Endothelial cell of umbilical vein (primary cell): ENCODE measurements around the gene CD93. TPM values are rescaled to one million over a fixed set of nuclear protein-coding genes. Genes with fewer than 3 reads are reported as not detected.

Experiments
- BruUV-seq: library from RNA; stranded (reverse); fragments of 400-500 nt; replicated peaks from 2 replicates; lab custom pipeline; 2021; lab: Mats Ljungman, UMichigan
- CTCF ChIA-PET: fragments of 300-600, 350-600 bp; sonication (Branson Sonifier 250); formaldehyde crosslinking; loops from one replicate; lab custom pipeline; 2021; ENCODE audit warnings: antibody characterized with exemption, inconsistent platforms; lab: Charles Lee
- POLR2A ChIA-PET: fragments of 300-600, 350-600 bp; sonication (Branson Sonifier 250); formaldehyde crosslinking; loops from one replicate; lab custom pipeline; 2021; ENCODE audit warnings: antibody characterized with exemption, inconsistent platforms; lab: Charles Lee
- DNase-seq: peaks from one replicate; pipeline ENCODE4 v3.0.0-alpha.2; 2011; ENCODE audit warnings: low read depth, low spot score
- FAIRE-seq: peaks from 2 replicates; lab custom pipeline; 2011; peaks lifted over from hg19 to GRCh38; lab: Jason Lieb, UNC
- H2AFZ ChIP-seq: 2 replicates; pipeline ENCODE4 v1.6.0; 2012; ENCODE audit warnings: low read depth, low read length, control low read depth, inconsistent platforms
- H3K27ac ChIP-seq: 2 replicates; pipeline ENCODE4 v1.5.1; 2011; ENCODE audit warnings: low read depth, mild to moderate bottlenecking, control low read depth, low read length, moderate library complexity; ENCODE audit not compliant: insufficient read depth
- H3K27me3 ChIP-seq, 2 experiments: 2 replicates each; pipeline versions ENCODE4 v1.6.0 to v1.6.1; 2011; ENCODE audit warnings: low read length in 2 of 2, mixed read lengths in 1 of 2; ENCODE audit not compliant: control insufficient read depth in 2 of 2, insufficient read depth in 2 of 2
- H3K36me3 ChIP-seq, 2 experiments: 2 replicates in 1 of 2; 3 replicates in 1 of 2; pipeline ENCODE4 v1.5.1; 2011; ENCODE audit warnings: low read length in 2 of 2, mild to moderate bottlenecking in 1 of 2, moderate library complexity in 1 of 2; ENCODE audit not compliant: control insufficient read depth in 2 of 2, insufficient read depth in 2 of 2; ENCODE audit errors: extremely low read depth in 1 of 2
- H3K4me1 ChIP-seq: 3 replicates; pipeline ENCODE4 v1.5.1; 2011; ENCODE audit warnings: mild to moderate bottlenecking, low read length; ENCODE audit not compliant: control insufficient read depth, insufficient read depth; ENCODE audit errors: extremely low read depth
- H3K4me2 ChIP-seq: 2 replicates; pipeline ENCODE4 v1.6.1; 2011; ENCODE audit warnings: low read length, control low read depth, mixed read lengths; ENCODE audit not compliant: insufficient read depth
- H3K4me3 ChIP-seq, 3 experiments: fragments of 200-600 bp in 1 of 3; sonication (generic), shearing (Covaris generic) in 1 of 3; replicated peaks in 1 of 3; 2 replicates each; pipeline ENCODE4 v1.5.1; 2011 to 2016; ENCODE audit warnings: control low read depth in 3 of 3, low read length in 3 of 3, mild to moderate bottlenecking in 2 of 3, inconsistent platforms in 1 of 3, low read depth in 1 of 3, moderate library complexity in 1 of 3; ENCODE audit not compliant: insufficient read depth in 1 of 3
- H3K79me2 ChIP-seq: 2 replicates; pipeline ENCODE4 v1.6.0; 2012; ENCODE audit warnings: low read length, inconsistent platforms; ENCODE audit not compliant: control insufficient read depth, insufficient read depth
- H3K9ac ChIP-seq: replicated peaks from 2 replicates; pipeline ENCODE3; 2011; ENCODE audit warnings: low read length, control low read depth; ENCODE audit not compliant: insufficient read depth; ENCODE audit errors: extremely low read depth
- H3K9me1 ChIP-seq: replicated peaks from 3 replicates; pipeline ENCODE4 v1.6.0; 2011; ENCODE audit warnings: mild to moderate bottlenecking, low read length; ENCODE audit not compliant: control insufficient read depth, insufficient read depth; ENCODE audit errors: extremely low read depth
- H3K9me3 ChIP-seq: replicated peaks from 2 replicates; pipeline ENCODE4 v1.5.1; 2012; ENCODE audit warnings: low read length, inconsistent platforms; ENCODE audit not compliant: control insufficient read depth, insufficient read depth
- H4K20me1 ChIP-seq: replicated peaks from 2 replicates; pipeline ENCODE3; 2011; ENCODE audit warnings: mild to moderate bottlenecking, low read length; ENCODE audit not compliant: control insufficient read depth, insufficient read depth; ENCODE audit errors: extremely low read depth
- EZH2 ChIP-seq: IDR thresholded peaks from 2 replicates; pipeline ENCODE4 v1.6.1; 2012; ENCODE audit warnings: borderline replicate concordance, low read depth, mild to moderate bottlenecking, moderate library complexity, low read length, inconsistent platforms; ENCODE audit not compliant: severe bottlenecking
- FOS ChIP-seq: IDR thresholded peaks from 2 replicates; pipeline ENCODE4 v1.6.1; 2011; ENCODE audit warnings: mild to moderate bottlenecking, low read length, moderate library complexity, borderline replicate concordance; ENCODE audit not compliant: insufficient read depth
- GATA2 ChIP-seq: IDR thresholded peaks from 2 replicates; pipeline ENCODE4 v1.7.0; 2011; ENCODE audit warnings: low read depth, mild to moderate bottlenecking, moderate library complexity, mixed read lengths, low read length; ENCODE audit not compliant: insufficient read length, insufficient read depth
- JUN ChIP-seq: IDR thresholded peaks from 2 replicates; pipeline ENCODE4 v1.6.1; 2011; ENCODE audit warnings: borderline replicate concordance, low read depth; ENCODE audit not compliant: insufficient read length, insufficient read depth
- MYC ChIP-seq: IDR thresholded peaks from one replicate; pipeline ENCODE4 v1.6.1; 2011; ENCODE audit warnings: mild to moderate bottlenecking, low read depth, low read length
- POLR2A ChIP-seq: IDR thresholded peaks from 2 replicates; pipeline ENCODE4 v1.6.1; 2012; ENCODE audit warnings: low read depth, mild to moderate bottlenecking, control low read depth, low read length
- POLR2AphosphoS5 ChIP-seq: IDR thresholded peaks from 2 replicates; pipeline ENCODE4 v1.6.1; 2012; ENCODE audit warnings: low read depth, mild to moderate bottlenecking, control low read depth, low read length, moderate library complexity; ENCODE audit not compliant: insufficient read depth
- dilution Hi-C: fragments of 300-500 bp; cut with MboI; formaldehyde crosslinking; loops from one replicate; pipeline ENCODE4 v1.15.0; 2019; ENCODE audit warnings: low sequenced_read_pairs; ENCODE audit not compliant: extremely low pct_ligation_motif_present
- intact Hi-C: fragments of 100-400 bp; cut with micrococcal nuclease; formaldehyde crosslinking; loops from one replicate; pipeline ENCODE4 v1.10.0; 2022
- polyA plus RNA-seq, 4 experiments: library from polyadenylated mRNA; depleted of rRNA in 3 of 4; stranded (reverse) in 3 of 4; unstranded in 1 of 4; fragments of >200 nt; gene quantifications; 2 replicates each; pipeline versions ENCODE4 v1.2.1 to v1.2.3, GENCODE V29; 2011 to 2012; ENCODE audit warnings: missing spikeins in 1 of 4
- total RNA-seq: library from RNA; stranded (reverse); gene quantifications from 2 replicates; pipeline ENCODE4 v1.2.3, GENCODE V29; 2021
- TF ChIP-seq, protein P1 (sequence below): IDR thresholded peaks from 2 replicates; pipeline ENCODE4 v1.6.1; 2011; ENCODE audit not compliant: insufficient read depth, insufficient read length
- TF ChIP-seq, protein P2 (sequence below), 2 donors: IDR thresholded peaks; 1 replicate in 1 of 2; 2 replicates in 1 of 2; pipeline ENCODE4 v1.5.1; 2011; ENCODE audit warnings: low read length in 2 of 2, mild to moderate bottlenecking in 2 of 2, moderate library complexity in 2 of 2, control low read depth in 1 of 2, inconsistent platforms in 1 of 2, low read depth in 1 of 2; ENCODE audit not compliant: insufficient read depth in 1 of 2; ENCODE audit errors: extremely low read depth in 1 of 2

Gene CD93
- total and polyA plus RNA-seq, 2 donors (not counting 3 experiments of a cell fraction or from before 2014, with no cell fraction given): 180 to 413 TPM

DNA sequence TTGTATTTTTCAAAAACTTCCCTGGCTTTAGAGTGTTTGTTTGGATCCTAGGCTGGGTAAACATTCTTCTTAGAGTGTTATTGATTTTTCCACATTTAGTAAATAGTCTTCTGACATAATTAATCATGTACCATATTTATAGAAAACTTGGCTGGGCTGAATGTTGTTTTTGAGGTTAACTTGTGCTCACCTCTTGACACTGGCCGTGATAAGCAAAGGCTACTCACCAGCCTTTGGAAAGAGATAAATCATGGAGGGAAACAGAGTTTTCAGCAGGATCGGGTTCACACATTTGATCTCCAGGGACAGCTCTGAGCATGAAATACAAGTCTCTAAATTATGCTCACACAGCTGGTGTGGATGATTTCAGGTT is 6.2 kb upstream of the CD93 start:
- no peaks in the 10 kb centered on the region for H3K9me1 ChIP-seq
- no peaks in the 10 kb centered on the region for H3K36me3 ChIP-seq
- H3K9me3 ChIP-seq: no peaks in the 10 kb centered on the region
- no peak overlapping the region for H3K4me3 ChIP-seq
- no peaks in the 10 kb centered on the region for H4K20me1 ChIP-seq
- no peaks in the 10 kb centered on the region for H3K79me2 ChIP-seq
- H3K4me1 ChIP-seq: peaks cover 43% of the 10 kb centered on the region
- dilution Hi-C loops (no loop called here), intact Hi-C loops (loop anchor here (1.0 kb wide), 1 partner anchor 11 kb away; no protein-coding TSS in a partner anchor)
- no TSS peak for BruUV-seq
- ChIA-PET POLR2A (interaction anchor here (1.0 to 1.1 kb wide), 2 partner anchors 11 to 14 kb away, joined by 4 read pairs; no protein-coding TSS in a partner anchor), CTCF (interaction anchor here (0.9 to 1.6 kb wide), 11 partner anchors 8 to 166 kb away, joined by 3 to 5 read pairs (median 3); no protein-coding TSS in a partner anchor)
- H3K4me2 ChIP-seq: peak overlapping the region; percentile 14
- FAIRE-seq (peak; percentile 94), DNase-seq (peak; percentile 89)
- H3K27me3 ChIP-seq: no peaks in the 10 kb centered on the region
- H3K9ac ChIP-seq: no peak overlapping the region
- peak overlapping the region; percentile 48 for H3K27ac ChIP-seq
- TF ChIP-seq FOS: peak; percentile 70
- TF ChIP-seq MYC: no peak
- TF ChIP-seq POLR2A: no peak
- no peak for TF ChIP-seq EZH2
- peak; percentile 38 for TF ChIP-seq JUN
- TF ChIP-seq POLR2AphosphoS5: peak; percentile 69
- TF ChIP-seq GATA2: peak; percentile 87
- TF ChIP-seq, protein P1, sequence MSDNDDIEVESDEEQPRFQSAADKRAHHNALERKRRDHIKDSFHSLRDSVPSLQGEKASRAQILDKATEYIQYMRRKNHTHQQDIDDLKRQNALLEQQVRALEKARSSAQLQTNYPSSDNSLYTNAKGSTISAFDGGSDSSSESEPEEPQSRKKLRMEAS: no peak
- TF ChIP-seq, protein P2, sequence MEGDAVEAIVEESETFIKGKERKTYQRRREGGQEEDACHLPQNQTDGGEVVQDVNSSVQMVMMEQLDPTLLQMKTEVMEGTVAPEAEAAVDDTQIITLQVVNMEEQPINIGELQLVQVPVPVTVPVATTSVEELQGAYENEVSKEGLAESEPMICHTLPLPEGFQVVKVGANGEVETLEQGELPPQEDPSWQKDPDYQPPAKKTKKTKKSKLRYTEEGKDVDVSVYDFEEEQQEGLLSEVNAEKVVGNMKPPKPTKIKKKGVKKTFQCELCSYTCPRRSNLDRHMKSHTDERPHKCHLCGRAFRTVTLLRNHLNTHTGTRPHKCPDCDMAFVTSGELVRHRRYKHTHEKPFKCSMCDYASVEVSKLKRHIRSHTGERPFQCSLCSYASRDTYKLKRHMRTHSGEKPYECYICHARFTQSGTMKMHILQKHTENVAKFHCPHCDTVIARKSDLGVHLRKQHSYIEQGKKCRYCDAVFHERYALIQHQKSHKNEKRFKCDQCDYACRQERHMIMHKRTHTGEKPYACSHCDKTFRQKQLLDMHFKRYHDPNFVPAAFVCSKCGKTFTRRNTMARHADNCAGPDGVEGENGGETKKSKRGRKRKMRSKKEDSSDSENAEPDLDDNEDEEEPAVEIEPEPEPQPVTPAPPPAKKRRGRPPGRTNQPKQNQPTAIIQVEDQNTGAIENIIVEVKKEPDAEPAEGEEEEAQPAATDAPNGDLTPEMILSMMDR (IDR thresholded peaks at IDR 0.05; ENCODE audit: extremely low read depth in 1 of 2, insufficient read depth in 1 of 2, low read depth in 1 of 2, low read length in 2 of 2): no peak
- no peak overlapping the region for H2AFZ ChIP-seq
